GM21367 (cell line): ENCODE results near the gene RFPL2.
"Not testable (repeated sequence)": the region's sequence is repeated elsewhere in the genome, so short reads cannot be mapped to it uniquely, and the experiment has no call there.

Experiments
- ATAC-seq: cut with Tn5 transposase; IDR thresholded peaks from one replicate; pipeline ENCODE4 v1.9.1; 2021; ENCODE audit not compliant: unreplicated experiment

The RFPL2 gene

DNA sequence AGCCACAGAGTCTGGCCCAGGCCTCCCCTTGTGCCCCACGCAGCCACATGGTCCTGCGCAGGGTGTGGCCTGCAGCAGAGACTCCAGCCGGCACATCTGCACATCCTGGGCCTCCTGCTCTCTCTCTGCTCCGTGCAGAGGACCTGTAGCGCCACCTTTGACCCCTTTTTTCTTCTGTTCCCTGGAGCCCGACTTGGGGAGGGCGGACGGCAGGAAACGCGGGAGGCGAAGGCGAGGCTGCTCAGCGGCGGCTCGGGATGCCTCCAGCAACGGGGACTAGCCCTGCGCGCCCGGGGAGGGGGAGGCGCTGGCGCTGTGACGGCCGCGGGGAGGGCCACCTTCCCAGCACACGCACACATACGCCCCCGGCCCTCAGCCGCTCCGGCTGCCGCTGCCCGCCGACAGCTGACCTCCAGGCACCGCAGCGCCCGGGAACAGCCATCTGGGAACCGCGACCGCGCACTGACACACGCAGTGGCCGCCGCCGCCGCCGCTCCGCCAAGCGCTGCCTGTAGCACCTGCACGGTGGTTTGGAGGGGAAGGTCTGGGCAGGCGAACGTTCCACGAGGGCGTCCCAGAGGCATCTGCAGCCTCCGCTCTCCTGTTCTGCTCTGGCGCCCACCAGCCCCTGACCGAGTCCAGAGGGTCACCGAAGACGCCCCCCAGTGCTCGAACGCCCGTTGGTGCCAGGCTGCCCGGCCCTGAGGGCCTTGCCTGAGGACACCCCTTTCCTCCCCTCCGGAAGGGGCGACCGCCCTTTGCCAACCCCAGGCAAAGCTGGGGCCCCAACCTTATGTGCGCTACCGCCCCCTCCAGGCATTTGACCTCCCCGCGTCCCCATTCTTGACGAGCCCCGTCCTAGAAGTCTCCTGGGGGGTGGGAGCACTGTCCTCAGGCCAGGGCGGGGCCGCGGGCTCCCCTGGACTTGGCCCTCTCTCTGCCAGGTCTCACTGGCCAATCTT, 28.9 kb downstream of the RFPL2 start:
- ATAC-seq = no peak

DNA sequence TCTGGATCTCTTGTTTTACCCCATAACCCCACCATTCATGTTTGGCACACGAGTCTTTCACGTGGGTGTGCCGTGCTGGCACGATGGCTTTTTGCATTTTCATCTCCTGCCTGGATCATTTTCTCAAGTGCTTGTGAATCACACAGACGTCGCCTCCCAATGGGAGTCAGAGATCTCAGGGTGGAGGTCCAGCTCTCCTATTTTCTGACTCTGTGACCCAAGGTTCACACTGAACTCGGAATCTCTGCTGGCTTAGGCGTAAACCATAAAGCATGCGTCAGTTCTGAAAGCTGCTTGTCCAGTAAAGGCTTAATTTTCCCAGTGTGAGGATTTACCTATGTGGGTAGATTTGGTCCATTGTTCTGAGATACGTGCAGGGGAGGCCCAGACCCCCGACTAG, 29.8 kb downstream of the RFPL2 start:
- no peak for ATAC-seq

DNA sequence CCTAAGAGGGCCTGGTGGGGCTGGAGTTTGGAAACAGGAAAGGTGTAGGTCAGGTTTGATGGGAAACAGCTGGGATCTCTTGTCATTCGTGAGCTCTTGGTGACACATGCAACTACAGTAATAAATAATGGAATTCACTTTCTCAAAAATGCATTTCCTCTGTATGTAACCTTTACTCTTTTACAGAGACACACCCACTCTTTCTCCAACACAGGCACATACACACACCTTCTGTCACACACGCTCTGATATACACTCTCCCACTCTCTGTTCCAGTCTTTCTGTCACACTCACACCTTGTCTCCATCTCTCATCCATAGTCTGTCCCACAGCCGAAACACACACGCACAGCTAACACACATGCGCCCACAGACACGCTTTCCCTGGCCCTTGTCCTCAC, 39.2 kb downstream of the RFPL2 start:
- ATAC-seq = no peak

- ATAC-seq = no peak
These were observed 40.6 kb downstream of the RFPL2 start for GRCh38 chr22:32164075-32164860.

GRCh38 chr22:32160411-32160810, 44.5 kb downstream of the RFPL2 start:
- not testable (repeated sequence) for ATAC-seq

DNA sequence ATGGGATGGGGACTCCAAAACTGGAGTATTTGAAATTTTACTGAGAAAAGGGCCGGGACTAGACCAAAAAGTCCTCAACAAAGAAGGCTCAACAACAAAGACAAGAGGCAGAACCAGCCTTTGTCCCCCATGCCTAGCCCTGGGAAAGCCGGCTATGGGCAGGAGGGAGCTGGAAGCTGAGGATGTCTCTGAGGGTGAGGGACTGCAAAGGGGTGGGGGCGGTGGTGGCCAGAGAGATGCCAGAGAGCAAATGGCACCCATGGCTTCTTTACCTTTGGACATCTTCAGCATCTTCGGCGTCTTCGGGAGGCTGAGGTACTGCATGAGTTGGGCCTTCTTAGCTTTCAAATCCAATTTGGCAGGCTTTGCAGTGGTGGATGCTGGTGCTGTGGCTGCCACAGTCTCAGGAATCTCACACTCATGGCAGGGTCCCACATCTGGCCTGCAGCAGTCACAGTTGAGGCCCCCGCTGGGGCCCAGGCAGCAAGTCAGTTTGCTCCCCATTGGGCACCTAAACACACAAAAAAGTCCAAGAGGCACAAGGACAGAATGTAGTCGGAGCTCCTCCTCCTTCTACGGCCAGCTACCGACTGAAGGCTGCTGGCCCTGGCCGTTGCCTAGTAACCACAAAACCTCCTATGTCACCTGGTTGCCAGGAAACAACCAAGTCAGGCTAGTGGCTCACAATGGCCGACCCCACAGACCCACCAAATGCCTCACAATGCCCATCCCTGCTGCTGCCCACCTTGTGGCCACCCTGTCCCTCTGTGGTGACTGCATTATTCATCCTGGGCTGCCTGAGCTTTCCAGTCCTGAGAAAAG, 46.0 kb downstream of the RFPL2 start, which contains the start of gene C22orf42:
Gene C22orf42 (minus strand): TSS at position 592 of the 822 bp plus-strand sequence. CDS start 88 bp downstream, at position 504.
- ATAC-seq = no peak

GRCh38 chr22:32157632-32158031, 47.2 kb downstream of the RFPL2 start:
- ATAC-seq = not testable (repeated sequence)

DNA sequence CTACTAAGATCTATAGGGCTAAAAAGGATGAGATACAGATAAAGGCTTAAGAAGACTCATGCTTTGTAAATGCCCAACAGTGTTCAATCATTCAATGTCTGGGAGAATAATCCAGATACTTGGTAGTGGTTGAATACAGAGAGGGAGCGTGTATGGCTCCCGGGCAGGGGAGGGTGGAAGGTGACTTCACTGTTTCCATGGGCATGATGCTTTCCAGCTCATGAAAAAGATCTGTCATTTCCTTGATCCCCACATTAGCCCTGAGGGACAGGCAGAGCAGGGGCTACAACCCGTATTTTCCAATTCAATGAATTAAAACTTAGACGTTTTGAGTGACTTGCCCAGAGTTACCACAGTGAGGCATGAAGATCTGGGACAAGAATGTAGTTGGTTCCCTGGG, 50.1 kb downstream of the RFPL2 start:
- not testable (repeated sequence) for ATAC-seq

- ATAC-seq = not testable (repeated sequence)
These were observed 53.2 kb downstream of the RFPL2 start for GRCh38 chr22:32151641-32152040.

- ATAC-seq = not testable (repeated sequence)
These were observed 54.2 kb downstream of the RFPL2 start for GRCh38 chr22:32150647-32151046.

- ATAC-seq = not testable (repeated sequence)
These were observed 56.5 kb downstream of the RFPL2 start for GRCh38 chr22:32148372-32148771.

GRCh38 chr22:32147128-32147527, 57.7 kb downstream of the RFPL2 start:
- ATAC-seq = not testable (repeated sequence)

DNA sequence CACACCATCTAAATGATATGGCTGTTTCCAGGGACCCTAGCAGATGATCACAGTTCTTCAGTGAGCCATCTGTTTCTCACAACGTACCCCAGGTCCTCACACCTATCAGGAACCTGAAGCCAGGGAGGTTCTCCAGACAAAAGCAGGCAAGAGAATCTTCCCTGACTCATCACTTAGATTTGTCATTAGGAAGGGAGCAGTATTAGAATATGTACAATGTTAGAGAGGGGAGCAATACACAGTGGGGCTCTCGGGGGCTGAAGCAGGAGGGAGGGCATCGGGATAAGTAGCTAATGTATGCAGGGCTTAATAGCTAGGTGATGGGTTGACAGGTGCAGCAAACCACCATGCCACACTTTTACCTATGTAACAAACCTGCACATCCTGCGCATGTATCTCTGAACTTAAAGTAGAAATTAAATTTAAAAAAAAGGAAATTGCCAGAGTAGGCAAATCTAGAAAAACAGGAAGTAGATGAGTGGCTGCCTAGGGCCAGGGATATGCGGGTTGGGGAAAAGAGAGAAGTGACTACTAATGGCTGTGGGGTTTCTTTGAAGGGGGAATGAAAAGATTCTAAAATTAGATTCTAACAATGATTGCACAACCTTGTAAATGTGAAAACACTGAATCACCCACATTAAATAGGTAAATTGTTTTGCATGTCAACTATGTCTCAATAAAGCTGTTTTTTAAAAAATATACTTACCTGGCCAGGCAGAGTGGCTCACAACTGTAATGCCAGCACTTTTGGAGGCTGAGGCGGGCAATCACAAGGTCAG, 60.2 kb downstream of the RFPL2 start:
- no peak for ATAC-seq

- no peak for ATAC-seq
These were observed 62.3 kb downstream of the RFPL2 start for GRCh38 chr22:32142600-32142999.

- not testable (repeated sequence) for ATAC-seq
These were observed 64.2 kb downstream of the RFPL2 start for GRCh38 chr22:32140688-32141087.
